WTC11 (cell line): ENCODE results near the gene ROBO1.

Experiments used
- AFF4 ChIP-seq: sonication (generic); formaldehyde crosslinking; IDR thresholded peaks from 2 replicates; pipeline ENCODE4 v1.8.1; 2023; ENCODE audit warnings: mild to moderate bottlenecking, missing genetic modification reagents, borderline replicate concordance
- ATF1 ChIP-seq: sonication (generic); formaldehyde crosslinking; IDR thresholded peaks from 2 replicates; pipeline ENCODE4 v1.8.1; 2023; ENCODE audit warnings: mild to moderate bottlenecking, moderate library complexity, missing genetic modification reagents
- ATF6 ChIP-seq: sonication (generic); formaldehyde crosslinking; IDR thresholded peaks from 2 replicates; pipeline ENCODE4 v1.8.1; 2023; ENCODE audit warnings: mild to moderate bottlenecking, missing genetic modification reagents
- CDX4 ChIP-seq: fragments of 250-450 bp; sonication (Bioruptor Pico); IDR thresholded peaks from 2 replicates; pipeline ENCODE4 v1.9.0; 2021; ENCODE audit warnings: moderate library complexity, mild to moderate bottlenecking, inconsistent platforms, borderline replicate concordance
- CTCF ChIP-seq: fragments of 200-600 bp; IDR thresholded peaks from 2 replicates; pipeline ENCODE4 v1.8.0; 2022; ENCODE audit warnings: antibody characterized with exemption
- JUN ChIP-seq: sonication (generic); formaldehyde crosslinking; IDR thresholded peaks from 2 replicates; pipeline ENCODE4 v1.8.0; 2023; ENCODE audit warnings: mild to moderate bottlenecking, missing genetic modification reagents
- KAT7 ChIP-seq: sonication (generic); formaldehyde crosslinking; IDR thresholded peaks from 2 replicates; pipeline ENCODE4 v1.8.1; 2023; ENCODE audit warnings: missing genetic modification reagents, mild to moderate bottlenecking, borderline replicate concordance
- MAX ChIP-seq: sonication (generic); formaldehyde crosslinking; IDR thresholded peaks from 2 replicates; pipeline ENCODE4 v1.8.0; 2022; ENCODE audit warnings: mild to moderate bottlenecking, missing genetic modification reagents
- MYBL2 ChIP-seq: sonication (generic); formaldehyde crosslinking; IDR thresholded peaks from 2 replicates; pipeline ENCODE4 v1.8.1; 2023; ENCODE audit warnings: mild to moderate bottlenecking, moderate library complexity, missing genetic modification reagents
- USF1 ChIP-seq: sonication (generic); formaldehyde crosslinking; IDR thresholded peaks from 2 replicates; pipeline ENCODE4 v1.8.0; 2022; ENCODE audit warnings: mild to moderate bottlenecking, missing genetic modification reagents
- ZNF512 ChIP-seq: sonication (generic); formaldehyde crosslinking; IDR thresholded peaks from 2 replicates; pipeline ENCODE4 v1.8.1; 2022; ENCODE audit warnings: missing genetic modification reagents, borderline replicate concordance

- no peak for TF ChIP-seq MYBL2 (CRISPR knock-in tag)
- TF ChIP-seq ZNF512 (CRISPR knock-in tag), result no peak
- TF ChIP-seq AFF4 (CRISPR knock-in tag), result no peak
- TF ChIP-seq CTCF, result no peak
- no peak for TF ChIP-seq CDX4 (CRISPR knock-in tag)
- TF ChIP-seq USF1 (CRISPR knock-in tag), result no peak
- no peak for TF ChIP-seq ATF6 (CRISPR knock-in tag)
- TF ChIP-seq ATF1 (CRISPR knock-in tag), result no peak
- no peak for TF ChIP-seq JUN (CRISPR knock-in tag)
- TF ChIP-seq MAX (CRISPR knock-in tag), result no peak
- no peak for TF ChIP-seq KAT7 (CRISPR knock-in tag)
Observed at GRCh38 chr3:78580681-78581080, 1187.1 kb downstream of the ROBO1 start.
